Esophagus muscularis mucosa (tissue), 4 donors: ENCODE results near the gene ZNF26. TPM values are rescaled to one million over a fixed set of nuclear protein-coding genes. Genes with fewer than 3 reads are reported as not detected.
"Not testable (repeated sequence)": the region's sequence is repeated elsewhere in the genome, so short reads cannot be mapped to it uniquely, and the experiment has no call there.

Experiments used
- DNase-seq: peaks from one replicate; pipeline ENCODE4 v3.0.0-alpha.2; 2017; ENCODE audit errors: extremely low spot score
- H3K27ac ChIP-seq, 4 donors: fragments of 200-600 bp; sonication (generic); replicated peaks in 1 of 4; 1 replicate in 3 of 4; 2 replicates in 1 of 4; pipeline ENCODE4 v1.5.1; 2016 to 2019; ENCODE audit warnings: mild to moderate bottlenecking in 1 of 4
- H3K27me3 ChIP-seq, 4 donors: fragments of 200-600 bp; sonication (generic); one replicate each; pipeline versions ENCODE4 v1.5.1 to v1.6.0; 2016 to 2019
- H3K36me3 ChIP-seq, 4 donors: fragments of 200-600 bp; sonication (generic); one replicate each; pipeline ENCODE4 v1.5.1; 2016 to 2019
- H3K4me1 ChIP-seq, 4 donors: fragments of 200-600 bp; sonication (generic); one replicate each; pipeline ENCODE4 v1.5.1; 2016 to 2019
- H3K4me3 ChIP-seq, 4 donors: fragments of 200-600 bp; sonication (generic); 1 replicate in 2 of 4; 2 replicates in 2 of 4; pipeline ENCODE4 v1.5.1; 2016 to 2019; ENCODE audit warnings: mild to moderate bottlenecking in 4 of 4, moderate library complexity in 1 of 4
- H3K9me3 ChIP-seq, 4 donors: fragments of 200-600 bp; sonication (generic); 1 replicate in 3 of 4; 2 replicates in 1 of 4; pipeline ENCODE4 v1.5.1; 2016 to 2019
- CTCF ChIP-seq, 3 experiments: fragments of 200-600 bp in 2 of 3; fragments of 450-650 bp in 1 of 3; sonication (generic) in 2 of 3; IDR thresholded peaks; one replicate each; pipeline ENCODE4 v1.5.1; 2017 to 2019; ENCODE audit warnings: antibody characterized with exemption in 3 of 3, mild to moderate bottlenecking in 2 of 3, moderate library complexity in 1 of 3
- EP300 ChIP-seq: sonication (generic); formaldehyde crosslinking; IDR thresholded peaks from one replicate; pipeline ENCODE4 v1.6.1; 2017; ENCODE audit warnings: antibody characterized with exemption
- POLR2A ChIP-seq: fragments of 450-650 bp; IDR thresholded peaks from one replicate; pipeline ENCODE4 v1.6.1; 2017; ENCODE audit warnings: antibody characterized with exemption, moderate library complexity, mild to moderate bottlenecking, low read depth
- POLR2AphosphoS5 ChIP-seq, 2 donors: sonication (generic); formaldehyde crosslinking; IDR thresholded peaks; one replicate each; pipeline ENCODE4 v1.6.1; 2017; ENCODE audit warnings: antibody characterized with exemption in 2 of 2
- WGBS: methylation state at CpG from one replicate; pipeline ENCODE4 v1.1.5; 2018; 5-methylcytosine and 5-hydroxymethylcytosine counted together
- intact Hi-C: fragments of 100-400 bp; cut with DNase I; formaldehyde crosslinking; loops from one replicate; pipeline ENCODE4 v1.15.1; 2023
- total RNA-seq, 4 donors: library from RNA; depleted of rRNA; stranded (reverse); fragments of >200 nt; gene quantifications; one replicate each; pipeline versions ENCODE4 v1.1.0 to v1.2.1, GENCODE V29; 2016

ZNF26 gene
- total RNA-seq, 4 donors from 2014 or later = 9.6 to 15.8 (median 10.9) TPM

- H3K27me3 ChIP-seq, H3K4me1 ChIP-seq, intact Hi-C loops, H3K9me3 ChIP-seq, H3K4me3 ChIP-seq, H3K27ac ChIP-seq, DNase-seq: not testable (repeated sequence)
- H3K36me3 ChIP-seq = peaks cover 12 to 46% (median 14%) of the 10 kb centered on the region in 4 donors
- TF ChIP-seq CTCF (IDR thresholded peaks at IDR 0.05) = peak; percentile 34 to 61 (median 43)
- WGBS = 50% methylated on average over 10 of the region's 10 CpGs
Measured at GRCh38 chr12:132963947-132964346, 22.2 kb upstream of the ZNF26 start.

GRCh38 chr12:132965796-132966195, 20.4 kb upstream of the ZNF26 start:
- Histone ChIP-seq H3K9me3 (peaks cover 0 to 13% (median 8%) of the 10 kb centered on the region in 4 donors), H3K4me1 (no peaks in the 10 kb centered on the region), H3K27ac (no peak overlapping the region), H3K36me3 (peaks cover 12 to 41% (median 14%) of the 10 kb centered on the region in 4 donors), H3K27me3 (no peaks in the 10 kb centered on the region), H3K4me3 (no peak overlapping the region)
- WGBS = 93% methylated on average over 12 of the region's 12 CpGs
- TF ChIP-seq POLR2A = no peak
- no peak for TF ChIP-seq EP300
- TF ChIP-seq CTCF (IDR thresholded peaks at IDR 0.05) = no peak
- TF ChIP-seq POLR2AphosphoS5 (IDR thresholded peaks at IDR 0.05) = no peak
- DNase-seq = no peak
- intact Hi-C loops = no loop called here

- no peaks in the 10 kb centered on the region for H3K27me3 ChIP-seq
- H3K27ac ChIP-seq = no peak overlapping the region
- intact Hi-C loops = no loop called here
- peaks cover 9 to 39% (median 12%) of the 10 kb centered on the region in 4 donors for H3K36me3 ChIP-seq
- DNase-seq = no peak
- no peak for TF ChIP-seq CTCF (IDR thresholded peaks at IDR 0.05)
- 100% methylated on average over 2 of the region's 12 CpGs for WGBS
- H3K9me3 ChIP-seq = peaks cover 0 to 13% (median 8%) of the 10 kb centered on the region in 4 donors
- no peak overlapping the region for H3K4me3 ChIP-seq
- H3K4me1 ChIP-seq = no peaks in the 10 kb centered on the region
Measured at GRCh38 chr12:132966676-132967415, 19.3 kb upstream of the ZNF26 start.

DNA sequence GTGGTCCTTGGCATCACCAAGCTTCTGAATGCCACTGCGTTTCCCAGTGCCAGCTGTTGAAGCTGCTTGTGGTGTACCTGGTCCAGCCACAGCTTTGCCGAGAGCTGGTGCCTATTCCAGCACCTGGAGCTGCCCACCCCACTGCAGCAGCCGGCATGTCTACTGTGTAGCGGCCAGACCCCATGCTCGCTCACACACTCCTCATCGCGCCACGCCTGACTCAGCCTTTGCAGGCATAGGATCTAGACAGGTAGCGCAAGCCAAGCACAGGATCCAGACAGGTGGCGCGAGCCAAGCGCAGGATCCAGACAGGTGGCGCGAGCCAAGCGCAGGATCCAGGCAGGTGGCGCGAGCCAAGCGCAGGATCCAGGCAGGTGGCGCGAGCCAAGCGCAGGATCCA, 18.4 kb upstream of the ZNF26 start:
- H3K9me3 ChIP-seq = peaks cover 0 to 13% (median 8%) of the 10 kb centered on the region in 4 donors
- WGBS = 88% methylated on average over 15 of the region's 21 CpGs
- H3K27me3 ChIP-seq = no peaks in the 10 kb centered on the region
- no peak for TF ChIP-seq POLR2AphosphoS5 (IDR thresholded peaks at IDR 0.05)
- TF ChIP-seq CTCF (IDR thresholded peaks at IDR 0.05) = no peak
- TF ChIP-seq POLR2A = no peak
- no peak for TF ChIP-seq EP300
- H3K27ac ChIP-seq = no peak overlapping the region
- no peak for DNase-seq
- no peaks in the 10 kb centered on the region for H3K4me1 ChIP-seq
- peaks cover under 1 to 31% (median 4%) of the 10 kb centered on the region in 4 donors for H3K36me3 ChIP-seq
- no peak overlapping the region for H3K4me3 ChIP-seq
- intact Hi-C loops = no loop called here

- 66% methylated on average over 1 of the region's 1 CpG for WGBS
- Histone ChIP-seq H3K27me3 (no peaks in the 10 kb centered on the region), H3K4me3 (no peak overlapping the region), H3K4me1 (no peaks in the 10 kb centered on the region), H3K27ac (no peak overlapping the region), H3K9me3 (peaks cover 0 to 13% (median 6%) of the 10 kb centered on the region in 4 donors), H3K36me3 (peaks cover 0 to 6% (median 0%) of the 10 kb centered on the region in 4 donors)
- no peak for DNase-seq
- TF ChIP-seq POLR2A = no peak
- no peak for TF ChIP-seq POLR2AphosphoS5 (IDR thresholded peaks at IDR 0.05)
- TF ChIP-seq EP300 = no peak
- no peak for TF ChIP-seq CTCF (IDR thresholded peaks at IDR 0.05)
- intact Hi-C loops = no loop called here
Measured at GRCh38 chr12:132972374-132972773, 13.8 kb upstream of the ZNF26 start.
